GM23338 (cell line): ENCODE data around the gene SFT2D1.

Experiments
- CREB1 ChIP-seq: fragments of 250-450 bp; sonication (Bioruptor Pico); IDR thresholded peaks from 2 replicates; pipeline ENCODE4 v1.5.0; 2020; ENCODE audit warnings: low read depth, mild to moderate bottlenecking, moderate library complexity
- CTCF ChIP-seq, 2 experiments: fragments of 200-600 bp in 1 of 2; sonication (generic) in 1 of 2; conservative IDR thresholded peaks; 2 replicates each; pipeline versions ENCODE4 v1.5.1 to v1.6.1; 2016 to 2017; ENCODE audit warnings: antibody characterized with exemption in 2 of 2, low read depth in 2 of 2, mild to moderate bottlenecking in 2 of 2, moderate library complexity in 1 of 2
- ETS1 ChIP-seq: IDR thresholded peaks from 2 replicates; pipeline ENCODE4 v1.6.1; 2016; ENCODE audit warnings: antibody characterized with exemption
- EZH2 ChIP-seq: fragments of 200-600 bp; sonication (generic); IDR thresholded peaks from one replicate; pipeline ENCODE4 v1.8.0; 2017; ENCODE audit warnings: antibody characterized with exemption, mild to moderate bottlenecking, low read depth; ENCODE audit not compliant: unreplicated experiment
- EZH2phosphoT487 ChIP-seq: fragments of 200-600 bp; sonication (generic); IDR thresholded peaks from one replicate; pipeline ENCODE4 v1.8.1; 2018; ENCODE audit warnings: antibody characterized with exemption; ENCODE audit not compliant: unreplicated experiment
- JUNB ChIP-seq: IDR thresholded peaks from one replicate; pipeline ENCODE4 v1.6.1; 2016; ENCODE audit warnings: antibody characterized with exemption; ENCODE audit not compliant: unreplicated experiment
- NANOG ChIP-seq: IDR thresholded peaks from 2 replicates; pipeline ENCODE4 v1.6.1; 2016; ENCODE audit warnings: antibody characterized with exemption, borderline replicate concordance
- POLR2AphosphoS5 ChIP-seq: IDR thresholded peaks from 2 replicates; pipeline ENCODE4 v1.6.1; 2016; ENCODE audit warnings: antibody characterized with exemption, low read depth
- REST ChIP-seq: IDR thresholded peaks from one replicate; pipeline ENCODE4 v1.6.1; 2018; ENCODE audit warnings: antibody characterized with exemption; ENCODE audit not compliant: unreplicated experiment
- ZNF462 ChIP-seq: fragments of 250-450 bp; sonication (Bioruptor Pico); IDR thresholded peaks from 2 replicates; pipeline ENCODE4 v1.5.0; 2020; ENCODE audit warnings: mild to moderate bottlenecking, moderate library complexity

- TF ChIP-seq POLR2AphosphoS5, result no peak
- no peak for TF ChIP-seq CTCF (conservative IDR thresholded peaks at IDR 0.05; ENCODE audit: low read depth in 2 of 2)
- TF ChIP-seq EZH2phosphoT487, result no peak
- no peak for TF ChIP-seq CREB1 (CRISPR knock-in tag)
- TF ChIP-seq EZH2, result no peak
- TF ChIP-seq NANOG, result no peak
- TF ChIP-seq REST, result no peak
- TF ChIP-seq ETS1, result no peak
- TF ChIP-seq JUNB, result no peak
- TF ChIP-seq ZNF462 (CRISPR knock-in tag), result no peak
Measured at GRCh38 chr6:166279393-166279679, 63.0 kb downstream of the SFT2D1 start.
